HepG2 (cell line): ENCODE data around the gene MYOM1. TPM values are rescaled to one million over a fixed set of nuclear protein-coding genes. Genes with fewer than 3 reads are reported as not detected.

Source experiments
- ATF7 ChIP-seq, 2 experiments: fragments of 450-650 bp in 1 of 2; sonication (generic) in 1 of 2; formaldehyde crosslinking in 1 of 2; IDR thresholded peaks; 2 replicates each; pipeline versions ENCODE4 v1.4.0 to v1.6.1; 2016 to 2020; ENCODE audit warnings: antibody characterized with exemption in 1 of 2, mild to moderate bottlenecking in 1 of 2, missing genetic modification reagents in 1 of 2
- ATF7-NPFF ChIP-seq: sonication (generic); formaldehyde crosslinking; IDR thresholded peaks from 2 replicates; pipeline ENCODE4 v1.8.1; 2023; ENCODE audit warnings: mild to moderate bottlenecking, low read depth, missing genetic modification reagents, moderate library complexity
- CBX5 ChIP-seq: sonication (generic); formaldehyde crosslinking; IDR thresholded peaks from 2 replicates; pipeline ENCODE4 v1.4.0; 2020; ENCODE audit warnings: missing genetic modification reagents, borderline replicate concordance
- CEBPG ChIP-seq: IDR thresholded peaks from 2 replicates; pipeline ENCODE4 v1.6.1; 2016
- ERF ChIP-seq: IDR thresholded peaks from 2 replicates; pipeline ENCODE4 v1.6.1; 2018; ENCODE audit warnings: missing biosample characterization, missing genetic modification reagents
- FIP1L1 ChIP-seq: fragments of 200-400 bp; formaldehyde crosslinking; IDR thresholded peaks from 2 replicates; pipeline ENCODE4 v1.6.1; 2018; ENCODE audit warnings: low read depth, mild to moderate bottlenecking, low read length, moderate library complexity, borderline replicate concordance; ENCODE audit not compliant: insufficient read depth
- FOXA3 ChIP-seq: IDR thresholded peaks from 2 replicates; pipeline ENCODE4 v1.6.1; 2016; ENCODE audit warnings: missing genetic modification reagents, missing compliant biosample characterization
- GATA4 ChIP-seq: sonication (generic); IDR thresholded peaks from 2 replicates; pipeline ENCODE4 v1.6.1; 2016; ENCODE audit warnings: antibody characterized with exemption, low read depth, borderline replicate concordance
- GATAD2A ChIP-seq: IDR thresholded peaks from 2 replicates; pipeline ENCODE4 v1.6.1; 2016
- HINFP ChIP-seq: sonication (generic); formaldehyde crosslinking; IDR thresholded peaks from 2 replicates; pipeline ENCODE4 v1.4.0; 2020; ENCODE audit warnings: low read depth, mild to moderate bottlenecking, missing genetic modification reagents
- HMGXB3 ChIP-seq: sonication (generic); formaldehyde crosslinking; IDR thresholded peaks from 2 replicates; pipeline ENCODE4 v1.4.0; 2020; ENCODE audit warnings: missing genetic modification reagents, borderline replicate concordance
- ISL2 ChIP-seq: sonication (generic); formaldehyde crosslinking; IDR thresholded peaks from 2 replicates; pipeline ENCODE4 v1.5.0; 2020; ENCODE audit warnings: missing genetic modification reagents
- MED1 ChIP-seq: sonication (generic); formaldehyde crosslinking; IDR thresholded peaks from 2 replicates; pipeline ENCODE4 v1.4.0; 2020; ENCODE audit warnings: missing genetic modification reagents
- MIXL1 ChIP-seq: IDR thresholded peaks from 2 replicates; pipeline ENCODE4 v1.6.1; 2016
- NR2C2 ChIP-seq: sonication (generic); formaldehyde crosslinking; IDR thresholded peaks from 2 replicates; pipeline ENCODE4 v1.4.0; 2020; ENCODE audit warnings: missing genetic modification reagents, mild to moderate bottlenecking, moderate library complexity, borderline replicate concordance
- NR2F1 ChIP-seq, 2 experiments: fragments of 450-650 bp in 1 of 2; formaldehyde crosslinking in 1 of 2; IDR thresholded peaks; 2 replicates each; pipeline versions ENCODE4 v1.5.0 to v1.6.1; 2016 to 2020; ENCODE audit warnings: mild to moderate bottlenecking in 1 of 2, missing compliant biosample characterization in 1 of 2, missing genetic modification reagents in 1 of 2, moderate library complexity in 1 of 2
- POGZ ChIP-seq: sonication (generic); formaldehyde crosslinking; IDR thresholded peaks from 2 replicates; pipeline ENCODE4 v1.4.0; 2020; ENCODE audit warnings: mild to moderate bottlenecking, missing genetic modification reagents
- RXRB ChIP-seq: IDR thresholded peaks from 2 replicates; pipeline ENCODE4 v1.6.1; 2016; ENCODE audit warnings: borderline replicate concordance, missing genetic modification reagents, missing compliant biosample characterization
- TCF7 ChIP-seq: sonication (generic); IDR thresholded peaks from 2 replicates; pipeline ENCODE4 v1.6.1; 2016; ENCODE audit warnings: antibody characterized with exemption, low read depth
- TFAP4 ChIP-seq: sonication (generic); IDR thresholded peaks from 2 replicates; pipeline ENCODE4 v1.6.1; 2016; ENCODE audit warnings: low read depth, borderline replicate concordance
- ZNF180 ChIP-seq: sonication (generic); formaldehyde crosslinking; IDR thresholded peaks from 2 replicates; pipeline ENCODE4 v1.4.0; 2020; ENCODE audit warnings: low read depth, missing genetic modification reagents, borderline replicate concordance
- ZNF772 ChIP-seq: sonication (generic); formaldehyde crosslinking; IDR thresholded peaks from 2 replicates; pipeline ENCODE4 v1.5.0; 2020; ENCODE audit warnings: mild to moderate bottlenecking, missing genetic modification reagents
- ZNF782 ChIP-seq: sonication (generic); formaldehyde crosslinking; IDR thresholded peaks from 2 replicates; pipeline ENCODE4 v1.4.0; 2020; ENCODE audit warnings: missing genetic modification reagents, mild to moderate bottlenecking, borderline replicate concordance
- polyA plus RNA-seq, 8 experiments: library from polyadenylated mRNA; depleted of rRNA in 3 of 8; stranded (reverse) in 7 of 8; unstranded in 1 of 8; fragments of >200 nt; fragmentation: Illumina TruSeq in 4 of 8; extraction: Trizol in 4 of 8; gene quantifications; 2 replicates each; pipeline versions ENCODE4 v1.2.1 to v1.2.3, GENCODE V29; 2011 to 2016; ENCODE audit warnings: low read depth in 4 of 8, missing spikeins in 1 of 8, mixed read lengths in 1 of 8; ENCODE audit not compliant: insufficient read depth in 1 of 8
- total RNA-seq, 5 experiments: library from RNA; depleted of rRNA; stranded (reverse); fragments of >200 nt; fragmentation: Illumina TruSeq; extraction: Trizol; gene quantifications; 2 replicates each; pipeline ENCODE4 v1.2.3, GENCODE V29; 2016; ENCODE audit warnings: low read depth in 1 of 5

The MYOM1 gene
- total and polyA plus RNA-seq, 2 of the 13 experiments (the other 11 are each of a cell fraction or from before 2014, with no cell fraction given) = 0.46 to 0.98 TPM

- TF ChIP-seq TFAP4 (peak; percentile 72; the same call in 1 of the 2 replicates), TCF7 (peak; percentile 55; the same call in 1 of the 2 replicates), NR2C2 (CRISPR knock-in tag) (peak; percentile 47), FIP1L1 (no peak), GATAD2A (CRISPR knock-in tag) (peak; percentile 91), NR2F1 (CRISPR knock-in tag; IDR thresholded peaks at IDR 0.05) (peak; percentile 29 to 80; a peak in 2 of 4 replicates), ATF7-NPFF (CRISPR knock-in tag) (no peak), RXRB (CRISPR knock-in tag) (peak; percentile 88), HMGXB3 (CRISPR knock-in tag) (peak; percentile 47; the same call in 1 of the 2 replicates), ATF7 (IDR thresholded peaks at IDR 0.05) (peak; percentile 76), ATF7 (CRISPR knock-in tag; IDR thresholded peaks at IDR 0.05) (no peak; the same call in 1 of the 2 replicates), ZNF180 (CRISPR knock-in tag) (no peak), ERF (CRISPR knock-in tag) (no peak), MIXL1 (CRISPR knock-in tag) (peak; percentile 94), GATA4 (0 out of 2 replicates have a peak, but pooled peaks have one; percentile 53), ZNF772 (CRISPR knock-in tag) (no peak), ZNF782 (no peak), CEBPG (peak; percentile 92), MED1 (CRISPR knock-in tag) (peak; percentile 98), POGZ (CRISPR knock-in tag) (peak; percentile 50; the same call in 1 of the 2 replicates), HINFP (CRISPR knock-in tag) (no peak), CBX5 (CRISPR knock-in tag) (peak; percentile 9; the same call in 1 of the 2 replicates), ISL2 (CRISPR knock-in tag) (peak; percentile 69; the same call in 1 of the 2 replicates), FOXA3 (peak; percentile 91)
- TF ChIP-seq, all 625 proteins: peak for 113
These were observed 102.1 kb downstream of the MYOM1 start (continued) for GRCh38 chr18:3117493-3118192.
